Mucosa of rectum (tissue), 2 donors: ENCODE data around the gene ZBTB46.

Source experiments
- H3K27ac ChIP-seq, 2 donors: one replicate each; pipeline ENCODE4 v1.7.0; 2013; ENCODE audit warnings: inconsistent platforms in 2 of 2, low read depth in 2 of 2, low read length in 2 of 2
- H3K27me3 ChIP-seq, 2 donors: one replicate each; pipeline ENCODE4 v1.7.0; 2013; ENCODE audit warnings: low read length in 2 of 2; ENCODE audit not compliant: control insufficient read depth in 2 of 2, insufficient read depth in 2 of 2
- H3K36me3 ChIP-seq, 2 donors: one replicate each; pipeline ENCODE4 v1.7.0; 2013; ENCODE audit warnings: low read length in 2 of 2; ENCODE audit not compliant: control insufficient read depth in 2 of 2, insufficient read depth in 2 of 2
- H3K4me1 ChIP-seq, 2 donors: one replicate each; pipeline ENCODE4 v1.7.0; 2013; ENCODE audit warnings: low read length in 2 of 2, mild to moderate bottlenecking in 1 of 2; ENCODE audit not compliant: control insufficient read depth in 2 of 2, insufficient read depth in 2 of 2
- H3K4me3 ChIP-seq, 2 donors: one replicate each; pipeline ENCODE4 v1.7.0; 2013; ENCODE audit warnings: low read length in 2 of 2
- H3K9ac ChIP-seq, 2 donors: one replicate each; pipeline ENCODE4 v1.7.0; 2013; ENCODE audit warnings: low read length in 2 of 2, low read depth in 1 of 2, mild to moderate bottlenecking in 1 of 2
- H3K9me3 ChIP-seq, 2 donors: one replicate each; pipeline ENCODE4 v1.7.0; 2013; ENCODE audit warnings: low read length in 2 of 2; ENCODE audit not compliant: control insufficient read depth in 2 of 2
- donor health status: healthy.
- donor health status: Normal muscosa, but diverticular disease.

ZBTB46 gene

GRCh38 chr20:63740070-63740626 lies 90.9 kb downstream of the ZBTB46 start:
- peak overlapping the region; percentile 56 to 78 for H3K9ac ChIP-seq
- H3K4me3 ChIP-seq, result peak overlapping the region; percentile 69 to 75
- H3K36me3 ChIP-seq, result peaks cover 0 to 7% of the 10 kb centered on the region in 2 donors
- peaks cover 37 to 39% of the 10 kb centered on the region in 2 donors for H3K4me1 ChIP-seq
- H3K27ac ChIP-seq, result peak overlapping the region; percentile 89 to 92
- no peaks in the 10 kb centered on the region for H3K9me3 ChIP-seq
- no peaks in the 10 kb centered on the region for H3K27me3 ChIP-seq

GRCh38 chr20:63739130-63740069 lies 91.7 kb downstream of the ZBTB46 start, which contains the start of gene SLC2A4RG:
Gene SLC2A4RG, plus strand, starts transcription at chr20:63739776. Its CDS starts 137 bp downstream, at chr20:63739913.
- Histone ChIP-seq H3K36me3 (peaks cover 1 to 12% of the 10 kb centered on the region in 2 donors), H3K4me3 (peak within 1 kb of the TSS; percentile 69 to 75), H3K4me1 (peaks cover 37 to 39% of the 10 kb centered on the region in 2 donors), H3K9me3 (no peaks in the 10 kb centered on the region), H3K9ac (peak within 1 kb of the TSS; percentile 56 to 78), H3K27ac (peak within 1 kb of the TSS; percentile 89 to 92), H3K27me3 (no peaks in the 10 kb centered on the region)

DNA sequence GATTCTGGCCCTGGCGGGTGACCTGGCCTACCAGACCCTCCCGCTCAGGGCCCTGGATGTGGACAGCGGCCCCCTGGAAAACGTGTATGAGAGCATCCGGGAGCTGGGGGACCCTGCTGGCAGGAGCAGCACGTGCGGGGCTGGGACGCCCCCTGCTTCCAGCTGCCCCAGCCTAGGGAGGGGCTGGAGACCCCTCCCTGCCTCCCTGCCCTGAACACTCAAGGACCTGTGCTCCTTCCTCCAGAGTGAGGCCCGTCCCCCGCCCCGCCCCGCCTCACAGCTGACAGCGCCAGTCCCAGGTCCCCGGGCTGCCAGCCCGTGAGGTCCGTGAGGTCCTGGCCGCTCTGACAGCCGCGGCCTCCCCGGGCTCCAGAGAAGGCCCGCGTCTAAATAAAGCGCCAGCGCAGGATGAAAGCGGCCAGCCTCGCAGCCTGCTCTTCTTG lies 92.4 kb downstream of the ZBTB46 start:
- peaks cover 8 to 17% of the 10 kb centered on the region in 2 donors for H3K36me3 ChIP-seq
- H3K27me3 ChIP-seq, result no peaks in the 10 kb centered on the region
- peaks cover 37 to 39% of the 10 kb centered on the region in 2 donors for H3K4me1 ChIP-seq
- peak overlapping the region in 1 of 2 donors; percentile 64 for H3K9ac ChIP-seq
- H3K4me3 ChIP-seq, result peak overlapping the region; percentile 56 to 67
- H3K27ac ChIP-seq, result peak overlapping the region; percentile 64 to 80
- no peaks in the 10 kb centered on the region for H3K9me3 ChIP-seq

- peaks cover 13 to 17% of the 10 kb centered on the region in 2 donors for H3K36me3 ChIP-seq
- H3K9ac ChIP-seq, result peak overlapping the region in 1 of 2 donors; percentile 64
- no peaks in the 10 kb centered on the region for H3K27me3 ChIP-seq
- H3K4me1 ChIP-seq, result peaks cover 37 to 39% of the 10 kb centered on the region in 2 donors
- no peaks in the 10 kb centered on the region for H3K9me3 ChIP-seq
- peak overlapping the region in 1 of 2 donors; percentile 80 for H3K27ac ChIP-seq
- peak overlapping the region; percentile 56 to 67 for H3K4me3 ChIP-seq
Observed at GRCh38 chr20:63737945-63738686, 92.9 kb downstream of the ZBTB46 start.

GRCh38 chr20:63737695-63737944 lies 93.4 kb downstream of the ZBTB46 start:
- H3K9ac ChIP-seq, result no peak overlapping the region
- H3K4me1 ChIP-seq, result peaks cover 37 to 39% of the 10 kb centered on the region in 2 donors
- H3K4me3 ChIP-seq, result peak overlapping the region; percentile 54 to 67
- no peaks in the 10 kb centered on the region for H3K27me3 ChIP-seq
- peak overlapping the region in 1 of 2 donors; percentile 71 for H3K27ac ChIP-seq
- peaks cover 17% of the 10 kb centered on the region in 2 donors for H3K36me3 ChIP-seq
- no peaks in the 10 kb centered on the region for H3K9me3 ChIP-seq

DNA sequence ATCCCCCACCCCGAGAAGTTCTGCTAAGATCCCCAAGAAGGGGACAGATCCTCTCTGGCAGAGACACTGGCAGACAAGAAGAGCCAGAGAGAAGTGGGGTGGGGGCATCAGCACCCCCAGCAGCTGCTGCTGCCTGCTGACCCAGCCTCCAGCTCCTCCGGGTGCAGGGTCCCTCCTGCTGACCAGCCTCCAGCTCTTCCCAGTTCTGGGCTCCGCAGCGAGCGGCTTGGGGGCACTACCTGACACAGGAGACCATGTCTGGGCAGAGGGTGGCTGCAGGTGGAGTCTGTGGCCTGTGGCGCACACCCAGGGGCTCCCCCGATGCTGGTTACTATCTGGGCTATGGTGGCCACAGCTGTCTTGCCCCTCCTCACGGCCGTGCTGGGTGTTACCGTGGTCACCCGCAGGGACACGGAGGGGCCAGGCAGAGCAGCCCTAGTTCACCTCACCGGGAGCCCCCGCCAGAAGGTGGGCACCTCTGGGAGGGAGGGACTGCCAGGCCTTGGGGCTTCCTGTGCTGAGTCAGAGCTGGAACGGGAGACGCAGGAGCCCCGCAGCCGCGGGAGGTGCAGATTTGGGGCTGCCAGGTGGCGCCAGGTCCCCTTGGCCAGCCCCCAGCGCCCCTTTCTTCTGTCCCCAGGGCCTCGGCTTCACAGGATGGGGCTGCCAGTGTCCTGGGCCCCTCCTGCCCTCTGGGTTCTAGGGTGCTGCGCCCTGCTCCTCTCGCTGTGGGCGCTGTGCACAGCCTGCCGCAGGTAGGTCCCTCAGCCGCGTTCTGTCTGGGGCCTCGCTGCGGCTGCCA lies 94.0 kb downstream of the ZBTB46 start:
- no peaks in the 10 kb centered on the region for H3K27me3 ChIP-seq
- peaks cover 37 to 39% of the 10 kb centered on the region in 2 donors for H3K4me1 ChIP-seq
- peak overlapping the region; percentile 54 to 67 for H3K4me3 ChIP-seq
- H3K27ac ChIP-seq, result peak overlapping the region; percentile 26 to 71
- peak overlapping the region; percentile 41 to 68 for H3K9ac ChIP-seq
- no peaks in the 10 kb centered on the region for H3K9me3 ChIP-seq
- peaks cover 17% of the 10 kb centered on the region in 2 donors for H3K36me3 ChIP-seq

GRCh38 chr20:63735859-63736718 lies 95.0 kb downstream of the ZBTB46 start, which contains the start of gene LIME1:
Gene LIME1, plus strand, starts transcription at chr20:63736664. Its CDS starts 886 bp downstream, at chr20:63737550.
- H3K36me3 ChIP-seq, result peaks cover 17 to 20% of the 10 kb centered on the region in 2 donors
- H3K27me3 ChIP-seq, result no peaks in the 10 kb centered on the region
- peaks cover 32 to 34% of the 10 kb centered on the region in 2 donors for H3K4me1 ChIP-seq
- H3K9ac ChIP-seq, result peak within 1 kb of the TSS; percentile 45 to 68
- peak within 1 kb of the TSS; percentile 26 to 71 for H3K27ac ChIP-seq
- H3K4me3 ChIP-seq, result peak within 1 kb of the TSS; percentile 54 to 67
- H3K9me3 ChIP-seq, result no peaks in the 10 kb centered on the region

GRCh38 chr20:63734946-63735858 lies 95.9 kb downstream of the ZBTB46 start:
- Histone ChIP-seq H3K9me3 (no peaks in the 10 kb centered on the region), H3K36me3 (peaks cover 18 to 22% of the 10 kb centered on the region in 2 donors), H3K9ac (no peak overlapping the region), H3K4me3 (no peak overlapping the region), H3K27me3 (no peaks in the 10 kb centered on the region), H3K4me1 (peaks cover 24 to 31% of the 10 kb centered on the region in 2 donors), H3K27ac (peak overlapping the region in 1 of 2 donors; percentile 71)
